Fibroblast of upper back skin (primary cell): ENCODE results near the gene GAPT.
"Not testable (repeated sequence)": the region's sequence is repeated elsewhere in the genome, so short reads cannot be mapped to it uniquely, and the experiment has no call there.

Source experiments
- DNase-seq: peaks from one replicate; pipeline ENCODE4 v3.0.0-alpha.2; 2013

Gene GAPT

GRCh38 chr5:58505971-58506640 is 14.9 kb downstream of the GAPT start:
- no peak for DNase-seq

- DNase-seq, result no peak
These were observed 16.5 kb downstream of the GAPT start for GRCh38 chr5:58507715-58508114.

GRCh38 chr5:58517198-58517597 is 26.0 kb downstream of the GAPT start:
- no peak for DNase-seq

GRCh38 chr5:58523956-58524355 is 32.7 kb downstream of the GAPT start:
- peak; percentile 14 for DNase-seq

- DNase-seq, result no peak
These were observed 33.3 kb downstream of the GAPT start for GRCh38 chr5:58524571-58524970.

GRCh38 chr5:58530942-58531490 is 39.8 kb downstream of the GAPT start:
- no peak for DNase-seq

GRCh38 chr5:58541935-58542334 is 50.7 kb downstream of the GAPT start:
- DNase-seq, result not testable (repeated sequence)

GRCh38 chr5:58542709-58543108 is 51.5 kb downstream of the GAPT start:
- DNase-seq, result no peak

GRCh38 chr5:58543723-58544122 is 52.5 kb downstream of the GAPT start:
- no peak for DNase-seq

GRCh38 chr5:58544195-58544594 is 53.0 kb downstream of the GAPT start:
- DNase-seq, result no peak

- no peak for DNase-seq
These were observed 53.7 kb downstream of the GAPT start for GRCh38 chr5:58544926-58545325.

GRCh38 chr5:58545912-58546311 is 54.7 kb downstream of the GAPT start:
- no peak for DNase-seq
